Sigmoid colon (tissue), 7 donors: Measurements from ENCODE around the gene NEBL. TPM values are rescaled to one million over a fixed set of nuclear protein-coding genes. Genes with fewer than 3 reads are reported as not detected.
"Not testable (repeated sequence)": the region's sequence is repeated elsewhere in the genome, so short reads cannot be mapped to it uniquely, and the experiment has no call there.

Experiments
- DNase-seq: peaks from one replicate; pipeline ENCODE4 v3.0.0-alpha.2; 2019
- H3K27ac ChIP-seq, 4 donors: fragments of 200-600 bp; sonication (generic); one replicate each; pipeline ENCODE4 v1.5.1; 2016 to 2019; ENCODE audit warnings: mild to moderate bottlenecking in 1 of 4
- H3K27me3 ChIP-seq, 3 donors: fragments of 200-600 bp; sonication (generic); one replicate each; pipeline ENCODE4 v1.5.1; 2019; ENCODE audit warnings: mild to moderate bottlenecking in 1 of 3
- H3K36me3 ChIP-seq, 4 donors: fragments of 200-600 bp; sonication (generic); one replicate each; pipeline ENCODE4 v1.5.1; 2016 to 2019
- H3K4me1 ChIP-seq, 4 donors: fragments of 200-600 bp; sonication (generic); one replicate each; pipeline ENCODE4 v1.5.1; 2017 to 2019
- H3K4me3 ChIP-seq, 4 donors: fragments of 200-600 bp; sonication (generic); one replicate each; pipeline ENCODE4 v1.5.1; 2017 to 2019; ENCODE audit warnings: mild to moderate bottlenecking in 2 of 4, moderate library complexity in 1 of 4
- H3K9me3 ChIP-seq, 4 donors: fragments of 200-600 bp in 3 of 4; sonication (generic) in 3 of 4; one replicate each; pipeline versions ENCODE4 v1.5.1 to v1.6.1; 2013 to 2019
- EP300 ChIP-seq, 4 donors: sonication (generic); formaldehyde crosslinking; IDR thresholded peaks; one replicate each; pipeline ENCODE4 v1.6.1; 2017; ENCODE audit warnings: antibody characterized with exemption in 4 of 4
- POLR2A ChIP-seq, 2 donors: fragments of 450-650 bp; IDR thresholded peaks; one replicate each; pipeline ENCODE4 v1.6.1; 2016; ENCODE audit warnings: antibody characterized with exemption in 2 of 2, mild to moderate bottlenecking in 2 of 2, moderate library complexity in 2 of 2
- POLR2AphosphoS5 ChIP-seq, 4 donors: sonication (generic); formaldehyde crosslinking; IDR thresholded peaks; one replicate each; pipeline ENCODE4 v1.6.1; 2017; ENCODE audit warnings: antibody characterized with exemption in 4 of 4
- WGBS, 2 donors: extraction: QIAGEN DNeasy Blood & Tissue Kit; methylation state at CpG; one replicate each; pipeline ENCODE4 v1.1.7; 2013; 5-methylcytosine and 5-hydroxymethylcytosine counted together
- intact Hi-C: fragments of 100-400 bp; cut with DNase I; formaldehyde crosslinking; loops from one replicate; pipeline ENCODE4 v1.15.1; 2023
- polyA plus RNA-seq, 3 donors: library from polyadenylated mRNA; stranded (reverse); fragments of 200-250 nt; gene quantifications; one replicate each; pipeline ENCODE4 v1.2.3, GENCODE V29; 2013
- total RNA-seq, 4 donors: library from RNA; depleted of rRNA; stranded (reverse); fragments of >200 nt; gene quantifications; one replicate each; pipeline ENCODE4 v1.1.0, GENCODE V29; 2016
- TF ChIP-seq, protein P1 (sequence below), 4 experiments: fragments of 450-650 bp in 3 of 4; fragments of 200-600 bp in 1 of 4; IDR thresholded peaks; one replicate each; pipeline ENCODE4 v1.5.1; 2016 to 2019; ENCODE audit warnings: antibody characterized with exemption in 4 of 4, mild to moderate bottlenecking in 3 of 4, moderate library complexity in 2 of 4
- donor health status: healthy with polysubstance abuse.
- donor health status: Bipolar disorder and iron deficiency.
- donor health status: healthy.

Gene NEBL, protein sequence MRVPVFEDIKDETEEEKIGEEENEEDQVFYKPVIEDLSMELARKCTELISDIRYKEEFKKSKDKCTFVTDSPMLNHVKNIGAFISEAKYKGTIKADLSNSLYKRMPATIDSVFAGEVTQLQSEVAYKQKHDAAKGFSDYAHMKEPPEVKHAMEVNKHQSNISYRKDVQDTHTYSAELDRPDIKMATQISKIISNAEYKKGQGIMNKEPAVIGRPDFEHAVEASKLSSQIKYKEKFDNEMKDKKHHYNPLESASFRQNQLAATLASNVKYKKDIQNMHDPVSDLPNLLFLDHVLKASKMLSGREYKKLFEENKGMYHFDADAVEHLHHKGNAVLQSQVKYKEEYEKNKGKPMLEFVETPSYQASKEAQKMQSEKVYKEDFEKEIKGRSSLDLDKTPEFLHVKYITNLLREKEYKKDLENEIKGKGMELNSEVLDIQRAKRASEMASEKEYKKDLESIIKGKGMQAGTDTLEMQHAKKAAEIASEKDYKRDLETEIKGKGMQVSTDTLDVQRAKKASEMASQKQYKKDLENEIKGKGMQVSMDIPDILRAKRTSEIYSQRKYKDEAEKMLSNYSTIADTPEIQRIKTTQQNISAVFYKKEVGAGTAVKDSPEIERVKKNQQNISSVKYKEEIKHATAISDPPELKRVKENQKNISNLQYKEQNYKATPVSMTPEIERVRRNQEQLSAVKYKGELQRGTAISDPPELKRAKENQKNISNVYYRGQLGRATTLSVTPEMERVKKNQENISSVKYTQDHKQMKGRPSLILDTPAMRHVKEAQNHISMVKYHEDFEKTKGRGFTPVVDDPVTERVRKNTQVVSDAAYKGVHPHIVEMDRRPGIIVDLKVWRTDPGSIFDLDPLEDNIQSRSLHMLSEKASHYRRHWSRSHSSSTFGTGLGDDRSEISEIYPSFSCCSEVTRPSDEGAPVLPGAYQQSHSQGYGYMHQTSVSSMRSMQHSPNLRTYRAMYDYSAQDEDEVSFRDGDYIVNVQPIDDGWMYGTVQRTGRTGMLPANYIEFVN
- total RNA-seq (1 to 10 TPM; 1.1 to 2.1 (median 1.5) TPM), polyA plus RNA-seq (1 to 10 TPM; 4.8 to 4.9 (median 4.9) TPM)

DNA sequence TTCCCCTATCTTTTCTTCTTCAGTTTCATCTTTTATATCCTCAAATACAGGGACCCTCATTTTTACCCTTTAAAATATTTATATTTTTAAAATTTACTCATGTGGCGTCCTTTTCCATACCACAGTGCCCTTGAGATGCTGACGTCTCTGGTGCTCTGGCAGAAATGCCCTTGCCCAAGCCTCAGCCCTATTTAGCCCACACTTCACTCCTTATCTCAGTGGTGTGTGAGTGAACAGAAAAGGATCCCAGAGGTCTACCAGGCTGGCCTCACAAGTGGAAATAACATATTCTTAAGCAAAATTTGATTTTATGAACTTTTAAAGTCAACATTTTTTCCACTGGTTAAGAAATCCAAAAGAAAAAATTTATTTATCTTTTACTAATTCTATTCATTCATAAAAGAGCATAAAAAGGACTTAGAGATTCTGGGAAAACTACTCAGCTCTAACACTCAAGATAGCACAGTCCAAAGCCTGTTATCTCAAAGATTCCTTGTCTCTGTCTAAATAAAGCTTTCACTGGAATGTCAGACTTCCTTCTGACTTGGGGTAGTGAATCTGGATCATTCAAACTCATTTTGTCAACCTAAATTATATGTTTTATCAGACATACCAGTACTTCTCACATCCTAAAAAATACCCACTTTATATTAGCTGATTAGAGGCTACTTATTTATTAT, at the start of gene NEBL:
TSS of gene NEBL (minus strand) at position 166 of the 680 bp plus-strand sequence. CDS start at position 60, 106 bp downstream.
- Histone ChIP-seq H3K27ac (no peak within 1 kb of the TSS), H3K27me3 (no peaks in the 10 kb centered on the region), H3K4me3 (no peak within 1 kb of the TSS), H3K36me3 (no peaks in the 10 kb centered on the region), H3K4me1 (no peaks in the 10 kb centered on the region), H3K9me3 (no peaks in the 10 kb centered on the region)
- 89 to 94% methylated on average over 2 of the region's 2 CpGs for WGBS, 2 donors
- intact Hi-C loops = no loop called here
- TF ChIP-seq POLR2A (IDR thresholded peaks at IDR 0.05) (no peak), POLR2AphosphoS5 (IDR thresholded peaks at IDR 0.05) (no peak), EP300 (IDR thresholded peaks at IDR 0.05) (no peak)
- TF ChIP-seq, protein P1, sequence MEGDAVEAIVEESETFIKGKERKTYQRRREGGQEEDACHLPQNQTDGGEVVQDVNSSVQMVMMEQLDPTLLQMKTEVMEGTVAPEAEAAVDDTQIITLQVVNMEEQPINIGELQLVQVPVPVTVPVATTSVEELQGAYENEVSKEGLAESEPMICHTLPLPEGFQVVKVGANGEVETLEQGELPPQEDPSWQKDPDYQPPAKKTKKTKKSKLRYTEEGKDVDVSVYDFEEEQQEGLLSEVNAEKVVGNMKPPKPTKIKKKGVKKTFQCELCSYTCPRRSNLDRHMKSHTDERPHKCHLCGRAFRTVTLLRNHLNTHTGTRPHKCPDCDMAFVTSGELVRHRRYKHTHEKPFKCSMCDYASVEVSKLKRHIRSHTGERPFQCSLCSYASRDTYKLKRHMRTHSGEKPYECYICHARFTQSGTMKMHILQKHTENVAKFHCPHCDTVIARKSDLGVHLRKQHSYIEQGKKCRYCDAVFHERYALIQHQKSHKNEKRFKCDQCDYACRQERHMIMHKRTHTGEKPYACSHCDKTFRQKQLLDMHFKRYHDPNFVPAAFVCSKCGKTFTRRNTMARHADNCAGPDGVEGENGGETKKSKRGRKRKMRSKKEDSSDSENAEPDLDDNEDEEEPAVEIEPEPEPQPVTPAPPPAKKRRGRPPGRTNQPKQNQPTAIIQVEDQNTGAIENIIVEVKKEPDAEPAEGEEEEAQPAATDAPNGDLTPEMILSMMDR (IDR thresholded peaks at IDR 0.05) = no peak
- no peak for DNase-seq

DNA sequence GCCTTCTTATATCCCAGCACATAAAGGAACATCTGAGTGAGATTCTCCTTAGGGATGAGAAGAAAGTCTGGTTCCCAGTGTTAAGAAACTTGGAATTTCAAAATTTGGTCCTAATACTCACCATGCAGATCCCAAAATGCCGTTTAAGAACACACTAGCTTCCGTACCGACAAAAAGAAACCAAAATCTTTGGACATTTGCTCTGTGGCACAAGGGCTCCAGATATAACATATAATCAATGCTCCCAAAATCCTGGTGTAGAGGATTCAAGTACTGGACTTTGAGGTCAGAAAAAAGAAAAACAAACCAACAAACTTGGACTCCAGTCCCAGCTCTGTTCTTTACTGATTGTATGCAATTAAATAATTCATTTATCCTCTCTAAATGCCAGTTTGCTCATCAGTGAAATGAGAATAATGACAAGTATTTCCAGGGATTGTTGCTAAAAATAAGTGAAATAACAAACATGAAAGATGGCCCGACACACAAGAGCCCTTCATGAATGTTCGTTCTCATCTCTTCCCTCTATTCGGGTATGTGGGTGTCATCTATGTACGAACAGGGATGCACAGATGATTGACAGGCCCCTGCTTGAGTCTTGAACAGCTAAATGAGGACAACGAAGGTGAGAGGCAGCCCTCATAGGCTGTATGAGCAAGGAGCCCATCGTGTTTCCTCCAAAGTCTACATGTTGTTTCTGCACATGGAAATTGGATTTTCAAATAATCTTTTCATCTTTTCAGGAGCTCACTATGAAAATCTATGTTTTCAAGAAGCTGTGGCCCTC, 48.6 kb upstream of the NEBL start:
- Histone ChIP-seq H3K27me3 (no peaks in the 10 kb centered on the region), H3K9me3 (no peaks in the 10 kb centered on the region), H3K27ac (no peak overlapping the region), H3K36me3 (no peaks in the 10 kb centered on the region), H3K4me3 (no peak overlapping the region), H3K4me1 (no peaks in the 10 kb centered on the region)
- intact Hi-C loops = no loop called here
- TF ChIP-seq EP300 (IDR thresholded peaks at IDR 0.05) (no peak), POLR2A (IDR thresholded peaks at IDR 0.05) (no peak), POLR2AphosphoS5 (IDR thresholded peaks at IDR 0.05) (no peak)
- TF ChIP-seq, protein P1 (IDR thresholded peaks at IDR 0.05) = no peak
- DNase-seq = no peak
- WGBS, 2 donors = 91 to 92% methylated on average over 9 of the region's 9 CpGs

DNA sequence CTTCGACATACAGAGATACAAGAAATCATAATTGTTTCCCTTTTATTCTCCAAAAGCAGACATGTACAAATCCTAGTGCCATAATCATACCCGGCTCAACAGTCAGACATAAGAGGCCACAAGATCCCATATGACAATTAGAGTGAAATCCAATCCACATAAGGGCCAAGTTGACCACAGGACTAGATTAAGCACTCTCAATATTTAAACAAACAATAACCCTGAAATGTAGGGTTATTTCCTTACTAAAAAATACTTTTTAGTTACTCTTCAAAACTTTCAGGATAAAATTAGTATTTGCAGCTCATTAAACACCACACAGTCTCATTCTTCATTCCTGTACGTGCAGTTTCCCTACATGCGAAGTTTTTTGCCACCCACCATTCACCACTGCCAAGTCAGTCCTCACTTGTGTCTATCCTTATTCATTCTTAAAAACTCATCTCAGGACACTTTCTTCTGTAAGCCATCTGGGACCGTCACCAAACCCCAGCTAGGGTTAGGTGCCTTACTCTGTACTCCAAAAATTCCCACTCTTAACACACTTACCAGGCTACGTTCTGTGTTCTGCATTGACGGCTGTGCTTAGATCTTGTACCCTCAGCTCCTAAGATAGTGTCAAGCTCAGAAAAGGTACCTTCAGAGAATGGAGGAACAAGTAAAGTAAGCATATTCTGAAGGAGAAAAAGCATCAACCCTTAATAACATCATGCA, 47.8 kb upstream of the NEBL start:
- Histone ChIP-seq H3K36me3 (no peaks in the 10 kb centered on the region), H3K27me3 (no peaks in the 10 kb centered on the region), H3K4me3 (no peak overlapping the region), H3K27ac (no peak overlapping the region), H3K9me3 (no peaks in the 10 kb centered on the region), H3K4me1 (no peaks in the 10 kb centered on the region)
- intact Hi-C loops = no loop called here
- no peak for DNase-seq
- no peak for TF ChIP-seq POLR2A (IDR thresholded peaks at IDR 0.05)
- no peak for TF ChIP-seq POLR2AphosphoS5 (IDR thresholded peaks at IDR 0.05)
- no peak for TF ChIP-seq EP300 (IDR thresholded peaks at IDR 0.05)
- TF ChIP-seq, protein P1 (IDR thresholded peaks at IDR 0.05) = no peak
- 84 to 88% methylated on average over 7 of the region's 7 CpGs for WGBS, 2 donors

DNA sequence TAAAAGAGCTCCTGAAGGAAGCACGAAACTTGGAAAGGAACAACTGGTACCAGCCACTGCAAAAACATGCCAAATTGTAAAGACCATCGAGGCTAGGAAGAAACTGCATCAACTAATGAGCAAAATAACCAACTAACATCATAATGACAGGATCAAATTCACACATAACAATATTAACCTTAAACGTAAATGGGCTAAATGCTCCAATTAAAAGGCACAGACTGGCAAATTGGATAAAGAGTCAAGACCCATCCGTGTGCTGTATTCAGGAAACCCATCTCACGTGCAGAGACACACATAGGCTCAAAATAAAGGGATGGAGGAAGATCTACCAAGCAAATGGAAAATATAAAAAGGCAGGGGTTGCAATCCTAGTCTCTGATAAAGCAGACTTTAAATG, 42.3 kb upstream of the NEBL start:
- H3K27me3 ChIP-seq, H3K27ac ChIP-seq, H3K4me3 ChIP-seq, DNase-seq, H3K36me3 ChIP-seq, H3K9me3 ChIP-seq, intact Hi-C loops, H3K4me1 ChIP-seq: not testable (repeated sequence)
- 25 to 82% methylated on average over 1 to 5 of the region's 5 CpGs for WGBS, 2 donors
